Astrocyte (in vitro differentiated cells and primary cell): ENCODE data around the gene IPO4. TPM values are rescaled to one million over a fixed set of nuclear protein-coding genes. Genes with fewer than 3 reads are reported as not detected.

Experiments
- DNase-seq: peaks from one replicate; pipeline ENCODE4 v3.0.0-alpha.2; 2010; ENCODE audit warnings: low read depth
- FAIRE-seq: peaks from 2 replicates; lab custom pipeline; 2011; peaks lifted over from hg19 to GRCh38; lab: Jason Lieb, UNC
- H2AFZ ChIP-seq: 2 replicates; pipeline ENCODE4 v1.6.0; 2012; ENCODE audit warnings: low read depth, low read length, inconsistent platforms
- H3K27ac ChIP-seq: 2 replicates; pipeline ENCODE4 v1.5.1; 2011; ENCODE audit warnings: low read depth, low read length, inconsistent platforms
- H3K27me3 ChIP-seq: 2 replicates; pipeline ENCODE4 v1.6.0; 2011; ENCODE audit warnings: low read length, inconsistent platforms; ENCODE audit not compliant: insufficient read depth
- H3K36me3 ChIP-seq: 2 replicates; pipeline ENCODE4 v1.5.1; 2011; ENCODE audit warnings: low read length, inconsistent platforms; ENCODE audit not compliant: insufficient read depth
- H3K4me1 ChIP-seq: 2 replicates; pipeline ENCODE4 v1.5.1; 2011; ENCODE audit warnings: low read length, inconsistent platforms; ENCODE audit not compliant: insufficient read depth
- H3K4me2 ChIP-seq: 2 replicates; pipeline ENCODE4 v1.6.0; 2012; ENCODE audit warnings: low read length, inconsistent platforms
- H3K4me3 ChIP-seq: 2 replicates; pipeline ENCODE4 v1.5.1; 2011; ENCODE audit warnings: low read depth, mild to moderate bottlenecking, low read length, inconsistent platforms; ENCODE audit not compliant: insufficient read depth
- H3K79me2 ChIP-seq: 2 replicates; pipeline ENCODE4 v1.6.0; 2012; ENCODE audit warnings: mild to moderate bottlenecking, low read length, inconsistent platforms; ENCODE audit not compliant: insufficient read depth
- H3K9ac ChIP-seq: 2 replicates; pipeline ENCODE4 v1.6.0; 2012; ENCODE audit warnings: mild to moderate bottlenecking, low read length, inconsistent platforms
- H3K9me3 ChIP-seq: 2 replicates; pipeline ENCODE4 v1.5.1; 2012; ENCODE audit warnings: low read depth, mild to moderate bottlenecking, low read length, inconsistent platforms; ENCODE audit not compliant: insufficient read depth
- H4K20me1 ChIP-seq: 2 replicates; pipeline ENCODE4 v1.6.0; 2012; ENCODE audit warnings: low read length, inconsistent platforms; ENCODE audit not compliant: insufficient read depth
- H3K27ac Mint-ChIP-seq: one replicate; pipeline ENCODE4 v1.8.0; 2021; ENCODE audit warnings: mild to moderate bottlenecking, mixed read lengths; ENCODE audit not compliant: unreplicated experiment
- H3K27me3 Mint-ChIP-seq: one replicate; pipeline ENCODE4 v1.8.0; 2021; ENCODE audit warnings: low read depth, mixed read lengths; ENCODE audit not compliant: unreplicated experiment
- H3K36me3 Mint-ChIP-seq: one replicate; pipeline ENCODE4 v1.8.0; 2021; ENCODE audit warnings: low read depth, mixed read lengths; ENCODE audit not compliant: unreplicated experiment
- H3K4me1 Mint-ChIP-seq: one replicate; pipeline ENCODE4 v1.8.0; 2021; ENCODE audit warnings: low read depth, mixed read lengths; ENCODE audit not compliant: unreplicated experiment
- H3K4me3 Mint-ChIP-seq: one replicate; pipeline ENCODE4 v1.8.0; 2021; ENCODE audit warnings: mild to moderate bottlenecking, moderate library complexity, mixed read lengths; ENCODE audit not compliant: unreplicated experiment
- H3K9me3 Mint-ChIP-seq: one replicate; pipeline ENCODE4 v1.8.0; 2021; ENCODE audit warnings: mild to moderate bottlenecking, mixed read lengths; ENCODE audit not compliant: unreplicated experiment
- EZH2 ChIP-seq: IDR thresholded peaks from 2 replicates; pipeline ENCODE4 v1.6.1; 2012; ENCODE audit warnings: mild to moderate bottlenecking, low read length, inconsistent platforms; ENCODE audit not compliant: insufficient read depth
- total RNA-seq: library from RNA; stranded (reverse); gene quantifications from 2 replicates; pipeline ENCODE4 v1.2.1, GENCODE V29; 2021
- TF ChIP-seq, protein P1 (sequence below): IDR thresholded peaks from 2 replicates; pipeline ENCODE4 v1.5.1; 2011; ENCODE audit warnings: low read depth, mild to moderate bottlenecking, inconsistent platforms, low read length, moderate library complexity; ENCODE audit not compliant: insufficient read depth

IPO4 gene
- total RNA-seq, 1 donor from 2014 or later = 46.1 TPM

DNA sequence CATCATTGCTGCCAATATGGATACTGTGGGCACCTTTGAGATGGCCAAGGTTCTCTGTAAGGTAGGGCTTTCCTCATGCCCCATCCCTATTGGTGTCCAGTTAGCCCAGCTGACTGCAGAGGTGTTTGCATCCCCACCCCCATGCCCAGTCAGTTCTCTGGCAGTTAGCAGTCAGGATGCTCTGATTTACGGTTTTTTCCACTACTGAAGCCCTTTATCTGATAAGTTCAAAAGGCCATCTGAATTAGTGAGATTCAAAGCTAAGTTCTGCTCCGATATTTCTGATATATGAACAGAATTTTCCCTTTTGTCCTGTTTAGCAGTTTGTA, 44.9 kb upstream of the IPO4 start:
- H3K9ac ChIP-seq = peak overlapping the region; percentile 90
- H3K9me3 Mint-ChIP-seq = no peaks in the 10 kb centered on the region
- H3K36me3 ChIP-seq = peaks cover 26% of the 10 kb centered on the region
- H3K27me3 ChIP-seq = no peaks in the 10 kb centered on the region
- no peaks in the 10 kb centered on the region for H3K27me3 Mint-ChIP-seq
- peaks cover 27% of the 10 kb centered on the region for H3K4me1 Mint-ChIP-seq
- peaks cover 74% of the 10 kb centered on the region for H3K79me2 ChIP-seq
- DNase-seq (no peak), FAIRE-seq (no peak)
- peaks cover 3% of the 10 kb centered on the region for H4K20me1 ChIP-seq
- H3K4me2 ChIP-seq = peak overlapping the region; percentile 96
- TF ChIP-seq EZH2 = no peak
- TF ChIP-seq, protein P1, sequence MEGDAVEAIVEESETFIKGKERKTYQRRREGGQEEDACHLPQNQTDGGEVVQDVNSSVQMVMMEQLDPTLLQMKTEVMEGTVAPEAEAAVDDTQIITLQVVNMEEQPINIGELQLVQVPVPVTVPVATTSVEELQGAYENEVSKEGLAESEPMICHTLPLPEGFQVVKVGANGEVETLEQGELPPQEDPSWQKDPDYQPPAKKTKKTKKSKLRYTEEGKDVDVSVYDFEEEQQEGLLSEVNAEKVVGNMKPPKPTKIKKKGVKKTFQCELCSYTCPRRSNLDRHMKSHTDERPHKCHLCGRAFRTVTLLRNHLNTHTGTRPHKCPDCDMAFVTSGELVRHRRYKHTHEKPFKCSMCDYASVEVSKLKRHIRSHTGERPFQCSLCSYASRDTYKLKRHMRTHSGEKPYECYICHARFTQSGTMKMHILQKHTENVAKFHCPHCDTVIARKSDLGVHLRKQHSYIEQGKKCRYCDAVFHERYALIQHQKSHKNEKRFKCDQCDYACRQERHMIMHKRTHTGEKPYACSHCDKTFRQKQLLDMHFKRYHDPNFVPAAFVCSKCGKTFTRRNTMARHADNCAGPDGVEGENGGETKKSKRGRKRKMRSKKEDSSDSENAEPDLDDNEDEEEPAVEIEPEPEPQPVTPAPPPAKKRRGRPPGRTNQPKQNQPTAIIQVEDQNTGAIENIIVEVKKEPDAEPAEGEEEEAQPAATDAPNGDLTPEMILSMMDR = no peak
- peaks cover 13% of the 10 kb centered on the region for H3K4me1 ChIP-seq
- no peak overlapping the region for H2AFZ ChIP-seq
- H3K4me3 Mint-ChIP-seq = peak overlapping the region; percentile 94
- no peaks in the 10 kb centered on the region for H3K9me3 ChIP-seq
- peak overlapping the region; percentile 92 for H3K27ac Mint-ChIP-seq
- peaks cover 25% of the 10 kb centered on the region for H3K36me3 Mint-ChIP-seq
- H3K4me3 ChIP-seq = peak overlapping the region; percentile 93
- H3K27ac ChIP-seq = peak overlapping the region; percentile 94

DNA sequence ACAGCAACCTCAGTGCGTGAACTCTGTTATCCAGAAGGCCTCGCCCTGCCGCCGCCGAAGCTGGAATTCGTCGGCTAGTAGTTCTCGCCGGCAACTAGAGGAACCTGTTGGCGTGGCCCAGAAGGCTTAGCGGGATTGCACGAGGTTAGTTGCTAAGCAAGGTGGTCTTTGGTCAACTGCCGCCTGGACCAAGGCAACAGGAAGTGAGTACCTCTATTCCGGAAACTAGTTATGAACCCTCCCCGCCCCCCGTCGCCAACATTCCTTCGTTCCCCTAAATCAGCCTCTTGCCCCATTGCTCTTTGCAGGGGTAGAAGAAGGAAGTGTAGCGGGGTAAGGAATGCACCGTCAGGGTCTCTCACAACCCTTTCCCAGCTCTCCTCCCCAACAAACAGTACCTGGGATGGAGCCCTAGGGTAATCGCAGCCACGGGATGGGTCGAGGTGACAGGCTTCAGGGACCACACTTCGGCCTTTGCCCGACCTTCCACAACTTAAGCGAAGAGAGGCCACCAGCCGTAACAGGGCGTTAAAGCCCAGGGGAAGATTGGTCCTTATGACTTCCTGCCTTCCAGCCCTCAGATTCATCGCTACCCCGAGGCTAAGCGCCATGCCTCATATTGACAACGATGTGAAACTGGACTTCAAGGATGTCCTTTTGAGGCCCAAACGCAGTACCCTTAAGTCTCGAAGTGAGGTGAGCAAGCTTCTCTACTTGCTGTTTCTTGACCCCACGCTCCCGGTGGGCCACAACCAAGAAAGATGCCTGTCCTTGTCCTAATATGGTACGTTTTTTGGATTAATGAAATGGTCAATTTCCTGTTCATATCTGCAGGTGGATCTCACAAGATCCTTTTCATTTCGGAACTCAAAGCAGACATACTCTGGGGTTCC, 44.3 kb upstream of the IPO4 start, which contains the start of gene GMPR2:
Gene GMPR2, plus strand, starts transcription at position 285 of the 893 bp plus-strand sequence. Its CDS starts 325 bp downstream, at position 610.
- Histone ChIP-seq H3K4me1 (peaks cover 13% of the 10 kb centered on the region), H2AFZ (peak within 1 kb of the TSS; percentile 98), H3K36me3 (peaks cover 21% of the 10 kb centered on the region), H3K27me3 (no peaks in the 10 kb centered on the region), H3K4me2 (peak within 1 kb of the TSS; percentile 96), H4K20me1 (peaks cover 3% of the 10 kb centered on the region), H3K27ac (peak within 1 kb of the TSS; percentile 94), H3K9me3 (no peaks in the 10 kb centered on the region), H3K4me3 (peak within 1 kb of the TSS; percentile 93), H3K9ac (peak within 1 kb of the TSS; percentile 90), H3K79me2 (peaks cover 78% of the 10 kb centered on the region)
- Mint-ChIP-seq H3K27me3 (no peaks in the 10 kb centered on the region), H3K9me3 (no peaks in the 10 kb centered on the region), H3K27ac (peak within 1 kb of the TSS; percentile 92), H3K36me3 (peaks cover 19% of the 10 kb centered on the region), H3K4me3 (peak within 1 kb of the TSS; percentile 94), H3K4me1 (peaks cover 22% of the 10 kb centered on the region)
- no peak for TF ChIP-seq EZH2
- TF ChIP-seq, protein P1 = no peak
- DNase-seq = no peak
- no peak for FAIRE-seq
